ENCODE measurements around the gene KLF13.

Gene KLF13

GRCh38 chr15:31300981-31301672 is 25.5 kb upstream of the KLF13 start:
- no peak for DNase-seq (ENCODE audit: low read depth)
- no peak overlapping the region for H3K4me3 ChIP-seq (ENCODE audit: low read length)
- TF ChIP-seq CTCF (conservative IDR thresholded peaks at IDR 0.05; ENCODE audit: low read depth, low read length): no peak

GRCh38 chr15:31301673-31301990 is 25.0 kb upstream of the KLF13 start:
- no peak for TF ChIP-seq CTCF (conservative IDR thresholded peaks at IDR 0.05; ENCODE audit: low read depth, low read length)
- no peak for DNase-seq (ENCODE audit: low read depth)
- H3K4me3 ChIP-seq (ENCODE audit: low read length): no peak overlapping the region

- TF ChIP-seq CTCF (conservative IDR thresholded peaks at IDR 0.05; ENCODE audit: low read depth, low read length): no peak
- DNase-seq (ENCODE audit: low read depth): no peak
- no peak overlapping the region for H3K4me3 ChIP-seq (ENCODE audit: low read length)
Observed at GRCh38 chr15:31302029-31302657, 24.5 kb upstream of the KLF13 start.

- H3K4me3 ChIP-seq (ENCODE audit: low read length): no peak overlapping the region
- no peak for DNase-seq (ENCODE audit: low read depth)
- TF ChIP-seq CTCF (conservative IDR thresholded peaks at IDR 0.05; ENCODE audit: low read depth, low read length): no peak
Observed at GRCh38 chr15:31302778-31303725, 23.6 kb upstream of the KLF13 start.

GRCh38 chr15:31303726-31304648 is 22.6 kb upstream of the KLF13 start:
- H3K4me3 ChIP-seq (ENCODE audit: low read length): no peak overlapping the region
- DNase-seq (ENCODE audit: low read depth): no peak
- TF ChIP-seq CTCF (conservative IDR thresholded peaks at IDR 0.05; ENCODE audit: low read depth, low read length): no peak

GRCh38 chr15:31304751-31305365 is 21.8 kb upstream of the KLF13 start:
- H3K4me3 ChIP-seq (ENCODE audit: low read length): no peak overlapping the region
- DNase-seq (ENCODE audit: low read depth): no peak
- TF ChIP-seq CTCF (conservative IDR thresholded peaks at IDR 0.05; ENCODE audit: low read depth, low read length): no peak
